Breast epithelium (tissue), 4 donors: ENCODE results near the gene USPL1. TPM values are rescaled to one million over a fixed set of nuclear protein-coding genes. Genes with fewer than 3 reads are reported as not detected.

Source experiments
- DNase-seq, 2 donors: peaks; one replicate each; pipeline ENCODE4 v3.0.0-alpha.2; 2019; ENCODE audit warnings: low spot score in 2 of 2
- H3K27ac ChIP-seq, 2 donors: fragments of 200-600 bp; sonication (generic) in 1 of 2; one replicate each; pipeline ENCODE4 v1.5.1; 2016 to 2019; ENCODE audit warnings: mild to moderate bottlenecking in 1 of 2
- H3K27me3 ChIP-seq, 2 donors: fragments of 200-600 bp; sonication (generic) in 1 of 2; one replicate each; pipeline versions ENCODE4 v1.5.1 to v1.6.0; 2017 to 2019; ENCODE audit warnings: control low read depth in 1 of 2, mild to moderate bottlenecking in 1 of 2
- H3K36me3 ChIP-seq: fragments of 200-600 bp; one replicate; pipeline ENCODE4 v1.5.1; 2019
- H3K4me1 ChIP-seq, 2 donors: fragments of 200-600 bp; sonication (generic); one replicate each; pipeline ENCODE4 v1.5.1; 2016 to 2019; ENCODE audit warnings: control low read depth in 1 of 2
- H3K4me3 ChIP-seq, 3 donors: fragments of 200-600 bp; sonication (generic); 1 replicate in 2 of 3; 2 replicates in 1 of 3; pipeline ENCODE4 v1.5.1; 2016 to 2019; ENCODE audit warnings: mild to moderate bottlenecking in 3 of 3, moderate library complexity in 2 of 3
- H3K9me3 ChIP-seq, 2 donors: fragments of 200-600 bp; sonication (generic) in 1 of 2; one replicate each; pipeline ENCODE4 v1.5.1; 2016 to 2019; ENCODE audit warnings: control low read depth in 1 of 2
- CTCF ChIP-seq, 3 donors: fragments of 450-650 bp; IDR thresholded peaks; one replicate each; pipeline ENCODE4 v1.5.1; 2016 to 2017; ENCODE audit warnings: antibody characterized with exemption in 3 of 3, mild to moderate bottlenecking in 3 of 3, moderate library complexity in 3 of 3
- POLR2A ChIP-seq: fragments of 450-650 bp; IDR thresholded peaks from one replicate; pipeline ENCODE4 v1.6.1; 2016; ENCODE audit warnings: antibody characterized with exemption, mild to moderate bottlenecking, moderate library complexity
- POLR2AphosphoS5 ChIP-seq, 3 donors: sonication (generic); formaldehyde crosslinking; IDR thresholded peaks; one replicate each; pipeline ENCODE4 v1.6.1; 2017; ENCODE audit warnings: antibody characterized with exemption in 3 of 3
- intact Hi-C: fragments of 100-400 bp; cut with DNase I; formaldehyde crosslinking; loops from one replicate; pipeline ENCODE4 v1.15.1; 2023; ENCODE audit warnings: low total_unique reads
- total RNA-seq, 3 donors: library from RNA; depleted of rRNA; stranded (reverse); fragments of >200 nt; gene quantifications; one replicate each; pipeline ENCODE4 v1.1.0, GENCODE V29; 2016

The USPL1 gene
- total RNA-seq, 3 donors from 2014 or later: 27.8 to 40.0 (median 28.2) TPM

GRCh38 chr13:30685987-30686386 is 68.3 kb downstream of the USPL1 start:
- Histone ChIP-seq H3K27ac (no peak overlapping the region), H3K4me3 (no peak overlapping the region), H3K4me1 (no peaks in the 10 kb centered on the region), H3K9me3 (no peaks in the 10 kb centered on the region), H3K27me3 (no peaks in the 10 kb centered on the region), H3K36me3 (no peaks in the 10 kb centered on the region)
- TF ChIP-seq POLR2AphosphoS5 (IDR thresholded peaks at IDR 0.05): no peak
- no peak for TF ChIP-seq CTCF (IDR thresholded peaks at IDR 0.05)
- TF ChIP-seq POLR2A: no peak
- DNase-seq: no peak
- intact Hi-C loops: loop anchor here (10.0 kb wide), 1 partner anchor 109 kb away; no protein-coding TSS in a partner anchor

- no peak for DNase-seq
Observed at GRCh38 chr13:30687601-30688000, 69.9 kb downstream of the USPL1 start.

GRCh38 chr13:30689752-30690151 is 72.0 kb downstream of the USPL1 start:
- TF ChIP-seq CTCF (IDR thresholded peaks at IDR 0.05) (no peak), POLR2AphosphoS5 (IDR thresholded peaks at IDR 0.05) (no peak), POLR2A (no peak)
- Histone ChIP-seq H3K36me3 (no peaks in the 10 kb centered on the region), H3K9me3 (no peaks in the 10 kb centered on the region), H3K4me3 (peak overlapping the region; percentile 42 to 80 (median 51)), H3K4me1 (no peaks in the 10 kb centered on the region), H3K27me3 (no peaks in the 10 kb centered on the region), H3K27ac (peak overlapping the region; percentile 71 to 86)
- intact Hi-C loops: loop anchor here (10.0 kb wide), 1 partner anchor 105 kb away; no protein-coding TSS in a partner anchor
- DNase-seq: no peak

More at GRCh38 chr13:30687601-30688000, 69.9 kb downstream of the USPL1 start:
- Histone ChIP-seq H3K27ac (no peak overlapping the region), H3K36me3 (no peaks in the 10 kb centered on the region), H3K4me1 (no peaks in the 10 kb centered on the region), H3K4me3 (no peak overlapping the region), H3K27me3 (no peaks in the 10 kb centered on the region), H3K9me3 (no peaks in the 10 kb centered on the region)
- intact Hi-C loops: loop anchor here (10.0 kb wide), 1 partner anchor 107 kb away; no protein-coding TSS in a partner anchor
- TF ChIP-seq CTCF (IDR thresholded peaks at IDR 0.05) (no peak), POLR2A (no peak), POLR2AphosphoS5 (IDR thresholded peaks at IDR 0.05) (no peak)

- peak overlapping the region; percentile 71 to 86 for H3K27ac ChIP-seq
- TF ChIP-seq POLR2A (no peak), POLR2AphosphoS5 (IDR thresholded peaks at IDR 0.05) (peak; percentile 58 to 60 (median 60)), CTCF (IDR thresholded peaks at IDR 0.05) (no peak)
- intact Hi-C loops: no loop called here
- H3K27me3 ChIP-seq: no peaks in the 10 kb centered on the region
- H3K4me1 ChIP-seq: no peaks in the 10 kb centered on the region
- H3K4me3 ChIP-seq: peak overlapping the region; percentile 42 to 80 (median 51)
- no peaks in the 10 kb centered on the region for H3K9me3 ChIP-seq
- H3K36me3 ChIP-seq: no peaks in the 10 kb centered on the region
- DNase-seq: peak in 1 of 2 donors; percentile 75
Observed at GRCh38 chr13:30690282-30691188, 72.8 kb downstream of the USPL1 start.

- Histone ChIP-seq H3K9me3 (no peaks in the 10 kb centered on the region), H3K36me3 (no peaks in the 10 kb centered on the region), H3K27ac (no peak overlapping the region), H3K4me3 (no peak overlapping the region), H3K4me1 (no peaks in the 10 kb centered on the region), H3K27me3 (no peaks in the 10 kb centered on the region)
- TF ChIP-seq CTCF (IDR thresholded peaks at IDR 0.05) (no peak), POLR2A (no peak), POLR2AphosphoS5 (IDR thresholded peaks at IDR 0.05) (no peak)
- DNase-seq: no peak
- intact Hi-C loops: no loop called here
Observed at GRCh38 chr13:30692113-30692512, 74.4 kb downstream of the USPL1 start.
